Endothelial cell of umbilical vein (primary cell): ENCODE measurements around the gene DAB2IP. TPM values are rescaled to one million over a fixed set of nuclear protein-coding genes. Genes with fewer than 3 reads are reported as not detected.

Experiments used
- BruUV-seq: library from RNA; stranded (reverse); fragments of 400-500 nt; replicated peaks from 2 replicates; lab custom pipeline; 2021; lab: Mats Ljungman, UMichigan
- CTCF ChIA-PET: fragments of 300-600, 350-600 bp; sonication (Branson Sonifier 250); formaldehyde crosslinking; loops from one replicate; lab custom pipeline; 2021; ENCODE audit warnings: antibody characterized with exemption, inconsistent platforms; lab: Charles Lee
- POLR2A ChIA-PET: fragments of 300-600, 350-600 bp; sonication (Branson Sonifier 250); formaldehyde crosslinking; loops from one replicate; lab custom pipeline; 2021; ENCODE audit warnings: antibody characterized with exemption, inconsistent platforms; lab: Charles Lee
- DNase-seq: peaks from one replicate; pipeline ENCODE4 v3.0.0-alpha.2; 2011; ENCODE audit warnings: low read depth, low spot score
- FAIRE-seq: peaks from 2 replicates; lab custom pipeline; 2011; peaks lifted over from hg19 to GRCh38; lab: Jason Lieb, UNC
- H2AFZ ChIP-seq: 2 replicates; pipeline ENCODE4 v1.6.0; 2012; ENCODE audit warnings: low read depth, low read length, control low read depth, inconsistent platforms
- H3K27ac ChIP-seq: 2 replicates; pipeline ENCODE4 v1.5.1; 2011; ENCODE audit warnings: low read depth, mild to moderate bottlenecking, control low read depth, low read length, moderate library complexity; ENCODE audit not compliant: insufficient read depth
- H3K27me3 ChIP-seq, 2 experiments: 2 replicates each; pipeline versions ENCODE4 v1.6.0 to v1.6.1; 2011; ENCODE audit warnings: low read length in 2 of 2, mixed read lengths in 1 of 2; ENCODE audit not compliant: control insufficient read depth in 2 of 2, insufficient read depth in 2 of 2
- H3K36me3 ChIP-seq, 2 experiments: 2 replicates in 1 of 2; 3 replicates in 1 of 2; pipeline ENCODE4 v1.5.1; 2011; ENCODE audit warnings: low read length in 2 of 2, mild to moderate bottlenecking in 1 of 2, moderate library complexity in 1 of 2; ENCODE audit not compliant: control insufficient read depth in 2 of 2, insufficient read depth in 2 of 2; ENCODE audit errors: extremely low read depth in 1 of 2
- H3K4me1 ChIP-seq: 3 replicates; pipeline ENCODE4 v1.5.1; 2011; ENCODE audit warnings: mild to moderate bottlenecking, low read length; ENCODE audit not compliant: control insufficient read depth, insufficient read depth; ENCODE audit errors: extremely low read depth
- H3K4me2 ChIP-seq: 2 replicates; pipeline ENCODE4 v1.6.1; 2011; ENCODE audit warnings: low read length, control low read depth, mixed read lengths; ENCODE audit not compliant: insufficient read depth
- H3K4me3 ChIP-seq, 3 experiments: fragments of 200-600 bp in 1 of 3; sonication (generic), shearing (Covaris generic) in 1 of 3; replicated peaks in 1 of 3; 2 replicates each; pipeline ENCODE4 v1.5.1; 2011 to 2016; ENCODE audit warnings: control low read depth in 3 of 3, low read length in 3 of 3, mild to moderate bottlenecking in 2 of 3, inconsistent platforms in 1 of 3, low read depth in 1 of 3, moderate library complexity in 1 of 3; ENCODE audit not compliant: insufficient read depth in 1 of 3
- H3K79me2 ChIP-seq: 2 replicates; pipeline ENCODE4 v1.6.0; 2012; ENCODE audit warnings: low read length, inconsistent platforms; ENCODE audit not compliant: control insufficient read depth, insufficient read depth
- H3K9ac ChIP-seq: replicated peaks from 2 replicates; pipeline ENCODE3; 2011; ENCODE audit warnings: low read length, control low read depth; ENCODE audit not compliant: insufficient read depth; ENCODE audit errors: extremely low read depth
- H3K9me1 ChIP-seq: replicated peaks from 3 replicates; pipeline ENCODE4 v1.6.0; 2011; ENCODE audit warnings: mild to moderate bottlenecking, low read length; ENCODE audit not compliant: control insufficient read depth, insufficient read depth; ENCODE audit errors: extremely low read depth
- H3K9me3 ChIP-seq: replicated peaks from 2 replicates; pipeline ENCODE4 v1.5.1; 2012; ENCODE audit warnings: low read length, inconsistent platforms; ENCODE audit not compliant: control insufficient read depth, insufficient read depth
- H4K20me1 ChIP-seq: replicated peaks from 2 replicates; pipeline ENCODE3; 2011; ENCODE audit warnings: mild to moderate bottlenecking, low read length; ENCODE audit not compliant: control insufficient read depth, insufficient read depth; ENCODE audit errors: extremely low read depth
- EZH2 ChIP-seq: IDR thresholded peaks from 2 replicates; pipeline ENCODE4 v1.6.1; 2012; ENCODE audit warnings: borderline replicate concordance, low read depth, mild to moderate bottlenecking, moderate library complexity, low read length, inconsistent platforms; ENCODE audit not compliant: severe bottlenecking
- FOS ChIP-seq: IDR thresholded peaks from 2 replicates; pipeline ENCODE4 v1.6.1; 2011; ENCODE audit warnings: mild to moderate bottlenecking, low read length, moderate library complexity, borderline replicate concordance; ENCODE audit not compliant: insufficient read depth
- GATA2 ChIP-seq: IDR thresholded peaks from 2 replicates; pipeline ENCODE4 v1.7.0; 2011; ENCODE audit warnings: low read depth, mild to moderate bottlenecking, moderate library complexity, mixed read lengths, low read length; ENCODE audit not compliant: insufficient read length, insufficient read depth
- JUN ChIP-seq: IDR thresholded peaks from 2 replicates; pipeline ENCODE4 v1.6.1; 2011; ENCODE audit warnings: borderline replicate concordance, low read depth; ENCODE audit not compliant: insufficient read length, insufficient read depth
- MYC ChIP-seq: IDR thresholded peaks from one replicate; pipeline ENCODE4 v1.6.1; 2011; ENCODE audit warnings: mild to moderate bottlenecking, low read depth, low read length
- POLR2A ChIP-seq: IDR thresholded peaks from 2 replicates; pipeline ENCODE4 v1.6.1; 2012; ENCODE audit warnings: low read depth, mild to moderate bottlenecking, control low read depth, low read length
- POLR2AphosphoS5 ChIP-seq: IDR thresholded peaks from 2 replicates; pipeline ENCODE4 v1.6.1; 2012; ENCODE audit warnings: low read depth, mild to moderate bottlenecking, control low read depth, low read length, moderate library complexity; ENCODE audit not compliant: insufficient read depth
- dilution Hi-C: fragments of 300-500 bp; cut with MboI; formaldehyde crosslinking; loops from one replicate; pipeline ENCODE4 v1.15.0; 2019; ENCODE audit warnings: low sequenced_read_pairs; ENCODE audit not compliant: extremely low pct_ligation_motif_present
- intact Hi-C: fragments of 100-400 bp; cut with micrococcal nuclease; formaldehyde crosslinking; loops from one replicate; pipeline ENCODE4 v1.10.0; 2022
- polyA plus RNA-seq, 4 experiments: library from polyadenylated mRNA; depleted of rRNA in 3 of 4; stranded (reverse) in 3 of 4; unstranded in 1 of 4; fragments of >200 nt; gene quantifications; 2 replicates each; pipeline versions ENCODE4 v1.2.1 to v1.2.3, GENCODE V29; 2011 to 2012; ENCODE audit warnings: missing spikeins in 1 of 4
- total RNA-seq: library from RNA; stranded (reverse); gene quantifications from 2 replicates; pipeline ENCODE4 v1.2.3, GENCODE V29; 2021
- TF ChIP-seq, protein P1 (sequence below): IDR thresholded peaks from 2 replicates; pipeline ENCODE4 v1.6.1; 2011; ENCODE audit not compliant: insufficient read depth, insufficient read length
- TF ChIP-seq, protein P2 (sequence below), 2 donors: IDR thresholded peaks; 1 replicate in 1 of 2; 2 replicates in 1 of 2; pipeline ENCODE4 v1.5.1; 2011; ENCODE audit warnings: low read length in 2 of 2, mild to moderate bottlenecking in 2 of 2, moderate library complexity in 2 of 2, control low read depth in 1 of 2, inconsistent platforms in 1 of 2, low read depth in 1 of 2; ENCODE audit not compliant: insufficient read depth in 1 of 2; ENCODE audit errors: extremely low read depth in 1 of 2

The DAB2IP gene
- total and polyA plus RNA-seq, 2 donors (not counting 3 experiments of a cell fraction or from before 2014, with no cell fraction given) = 29.2 to 53.6 TPM

DNA sequence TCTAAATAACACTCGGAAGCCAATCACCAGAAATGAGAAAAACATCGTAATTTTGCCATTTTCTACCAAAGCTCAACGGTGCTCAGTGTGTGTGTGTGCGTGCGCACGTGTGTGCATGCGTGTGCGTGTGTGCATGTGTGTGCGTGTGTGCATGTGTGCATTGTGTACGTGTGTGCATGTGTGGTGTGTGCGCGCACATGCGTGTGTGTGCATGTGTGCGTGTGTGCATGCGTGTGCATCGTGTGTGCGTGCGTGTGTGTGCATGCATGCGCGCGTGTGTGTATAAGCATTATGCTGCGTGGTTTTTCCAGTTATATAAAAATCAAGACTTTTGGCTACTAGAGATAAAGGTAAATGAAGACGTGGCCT is 165.0 kb downstream of the DAB2IP start:
- Histone ChIP-seq H3K4me2 (no peak overlapping the region), H4K20me1 (no peaks in the 10 kb centered on the region), H3K79me2 (no peaks in the 10 kb centered on the region), H3K27me3 (no peaks in the 10 kb centered on the region), H3K9me1 (no peaks in the 10 kb centered on the region), H3K27ac (no peak overlapping the region), H3K4me3 (no peak overlapping the region), H3K9me3 (no peaks in the 10 kb centered on the region), H3K36me3 (no peaks in the 10 kb centered on the region), H3K9ac (no peak overlapping the region), H3K4me1 (no peaks in the 10 kb centered on the region), H2AFZ (no peak overlapping the region)
- BruUV-seq = no TSS peak
- intact Hi-C loops = no loop called here
- dilution Hi-C loops = no loop called here
- POLR2A ChIA-PET = no interaction called here
- CTCF ChIA-PET = no interaction called here
- TF ChIP-seq POLR2A (no peak), GATA2 (no peak), EZH2 (no peak), FOS (no peak), JUN (no peak), MYC (no peak), POLR2AphosphoS5 (no peak)
- TF ChIP-seq, protein P1, sequence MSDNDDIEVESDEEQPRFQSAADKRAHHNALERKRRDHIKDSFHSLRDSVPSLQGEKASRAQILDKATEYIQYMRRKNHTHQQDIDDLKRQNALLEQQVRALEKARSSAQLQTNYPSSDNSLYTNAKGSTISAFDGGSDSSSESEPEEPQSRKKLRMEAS = no peak
- TF ChIP-seq, protein P2, sequence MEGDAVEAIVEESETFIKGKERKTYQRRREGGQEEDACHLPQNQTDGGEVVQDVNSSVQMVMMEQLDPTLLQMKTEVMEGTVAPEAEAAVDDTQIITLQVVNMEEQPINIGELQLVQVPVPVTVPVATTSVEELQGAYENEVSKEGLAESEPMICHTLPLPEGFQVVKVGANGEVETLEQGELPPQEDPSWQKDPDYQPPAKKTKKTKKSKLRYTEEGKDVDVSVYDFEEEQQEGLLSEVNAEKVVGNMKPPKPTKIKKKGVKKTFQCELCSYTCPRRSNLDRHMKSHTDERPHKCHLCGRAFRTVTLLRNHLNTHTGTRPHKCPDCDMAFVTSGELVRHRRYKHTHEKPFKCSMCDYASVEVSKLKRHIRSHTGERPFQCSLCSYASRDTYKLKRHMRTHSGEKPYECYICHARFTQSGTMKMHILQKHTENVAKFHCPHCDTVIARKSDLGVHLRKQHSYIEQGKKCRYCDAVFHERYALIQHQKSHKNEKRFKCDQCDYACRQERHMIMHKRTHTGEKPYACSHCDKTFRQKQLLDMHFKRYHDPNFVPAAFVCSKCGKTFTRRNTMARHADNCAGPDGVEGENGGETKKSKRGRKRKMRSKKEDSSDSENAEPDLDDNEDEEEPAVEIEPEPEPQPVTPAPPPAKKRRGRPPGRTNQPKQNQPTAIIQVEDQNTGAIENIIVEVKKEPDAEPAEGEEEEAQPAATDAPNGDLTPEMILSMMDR (IDR thresholded peaks at IDR 0.05; ENCODE audit: extremely low read depth in 1 of 2, insufficient read depth in 1 of 2, low read depth in 1 of 2, low read length in 2 of 2) = no peak
- no peak for DNase-seq
- FAIRE-seq = no peak
